WTC11 (cell line): ENCODE results near the gene RNPEPL1.

Source experiments
- AFF4 ChIP-seq: sonication (generic); formaldehyde crosslinking; IDR thresholded peaks from 2 replicates; pipeline ENCODE4 v1.8.1; 2023; ENCODE audit warnings: mild to moderate bottlenecking, missing genetic modification reagents, borderline replicate concordance
- ATF6 ChIP-seq: sonication (generic); formaldehyde crosslinking; IDR thresholded peaks from 2 replicates; pipeline ENCODE4 v1.8.1; 2023; ENCODE audit warnings: mild to moderate bottlenecking, missing genetic modification reagents
- CTCF ChIP-seq: fragments of 200-600 bp; IDR thresholded peaks from 2 replicates; pipeline ENCODE4 v1.8.0; 2022; ENCODE audit warnings: antibody characterized with exemption
- ELF4 ChIP-seq: sonication (generic); formaldehyde crosslinking; IDR thresholded peaks from 2 replicates; pipeline ENCODE4 v1.8.1; 2022; ENCODE audit warnings: low read depth, mild to moderate bottlenecking, moderate library complexity, missing genetic modification reagents
- FOXK1 ChIP-seq: sonication (generic); formaldehyde crosslinking; IDR thresholded peaks from 2 replicates; pipeline ENCODE4 v1.8.0; 2022; ENCODE audit warnings: mild to moderate bottlenecking, moderate library complexity, missing genetic modification reagents
- GABPB1 ChIP-seq: sonication (generic); formaldehyde crosslinking; IDR thresholded peaks from 2 replicates; pipeline ENCODE4 v1.8.1; 2023; ENCODE audit warnings: mild to moderate bottlenecking, missing genetic modification reagents
- HMGA2 ChIP-seq: fragments of 250-450 bp; sonication (Bioruptor Pico); IDR thresholded peaks from 2 replicates; pipeline ENCODE4 v1.4.0; 2021; ENCODE audit warnings: mild to moderate bottlenecking, moderate library complexity
- NFE2L1 ChIP-seq: sonication (generic); formaldehyde crosslinking; IDR thresholded peaks from 2 replicates; pipeline ENCODE4 v1.8.1; 2023; ENCODE audit warnings: missing genetic modification reagents
- RELA ChIP-seq: sonication (generic); formaldehyde crosslinking; IDR thresholded peaks from 2 replicates; pipeline ENCODE4 v1.8.1; 2022; ENCODE audit warnings: missing genetic modification reagents, mild to moderate bottlenecking, borderline replicate concordance
- SP1 ChIP-seq: sonication (generic); formaldehyde crosslinking; conservative IDR thresholded peaks from 2 replicates; pipeline ENCODE4 v1.8.1; 2022; ENCODE audit warnings: missing genetic modification reagents
- TEAD1 ChIP-seq: sonication (generic); formaldehyde crosslinking; IDR thresholded peaks from 2 replicates; pipeline ENCODE4 v1.8.0; 2022; ENCODE audit warnings: mild to moderate bottlenecking, missing genetic modification reagents
- ZMAT4 ChIP-seq: fragments of 250-450 bp; sonication (Bioruptor Pico); IDR thresholded peaks from 2 replicates; pipeline ENCODE4 v1.9.0; 2021; ENCODE audit warnings: mild to moderate bottlenecking

- no peak for TF ChIP-seq ELF4 (CRISPR knock-in tag)
- no peak for TF ChIP-seq RELA (CRISPR knock-in tag)
- no peak for TF ChIP-seq TEAD1 (CRISPR knock-in tag)
- TF ChIP-seq SP1 (CRISPR knock-in tag) = no peak
- no peak for TF ChIP-seq FOXK1 (CRISPR knock-in tag)
- TF ChIP-seq CTCF = no peak
- TF ChIP-seq HMGA2 = no peak
- TF ChIP-seq NFE2L1 (CRISPR knock-in tag) = no peak
- TF ChIP-seq ZMAT4 (CRISPR knock-in tag) = no peak
- TF ChIP-seq AFF4 (CRISPR knock-in tag) = no peak
- TF ChIP-seq GABPB1 (CRISPR knock-in tag) = no peak
- no peak for TF ChIP-seq ATF6
These were observed 7.0 kb downstream of the RNPEPL1 start for GRCh38 chr2:240575101-240575965.
